DOHH2 (cell line): ENCODE measurements around the gene ARRB1.

Experiments used
- H3F3A ChIP-seq: fragments of 200-600 bp; sonication (generic), shearing (Covaris generic); 2 replicates; pipeline ENCODE4 v1.6.0; 2016; ENCODE audit warnings: antibody characterized with exemption, mild to moderate bottlenecking; ENCODE audit not compliant: control insufficient read depth, insufficient read depth
- H3K27ac ChIP-seq: fragments of 200-600 bp; sonication (generic); 2 replicates; pipeline ENCODE4 v1.5.1; 2014; ENCODE audit warnings: low read depth, mild to moderate bottlenecking, low read length, moderate library complexity
- H3K27me3 ChIP-seq: fragments of 200-600 bp; sonication (generic); 2 replicates; pipeline ENCODE4 v1.6.1; 2014; ENCODE audit warnings: mild to moderate bottlenecking, low read length, mixed read lengths; ENCODE audit not compliant: control insufficient read depth
- H3K36me3 ChIP-seq: fragments of 200-600 bp; sonication (generic); 2 replicates; pipeline ENCODE4 v1.6.1; 2014; ENCODE audit warnings: mild to moderate bottlenecking, low read length, moderate library complexity, mixed read lengths; ENCODE audit not compliant: control insufficient read depth
- H3K4me1 ChIP-seq: fragments of 200-600 bp; sonication (generic); 2 replicates; pipeline ENCODE4 v1.6.1; 2014; ENCODE audit warnings: mild to moderate bottlenecking, low read length, mixed read lengths; ENCODE audit not compliant: control insufficient read depth
- H3K4me2 ChIP-seq: fragments of 200-600 bp; sonication (generic); 2 replicates; pipeline ENCODE4 v1.6.0; 2014; ENCODE audit warnings: mild to moderate bottlenecking, low read length, moderate library complexity
- H3K4me3 ChIP-seq: fragments of 200-600 bp; sonication (generic); 2 replicates; pipeline ENCODE4 v1.5.1; 2014; ENCODE audit warnings: mild to moderate bottlenecking, low read length, mixed read lengths
- H3K79me2 ChIP-seq: fragments of 200-600 bp; sonication (generic); 2 replicates; pipeline ENCODE4 v1.6.1; 2014; ENCODE audit warnings: mild to moderate bottlenecking, low read length, mixed read lengths; ENCODE audit not compliant: control insufficient read depth
- H3K9me2 ChIP-seq: fragments of 200-600 bp; sonication (generic); replicated peaks from 2 replicates; pipeline ENCODE4 v1.6.1; 2014; ENCODE audit warnings: mild to moderate bottlenecking, low read length, mixed read lengths; ENCODE audit not compliant: control insufficient read depth
- H3K9me3 ChIP-seq: fragments of 200-600 bp; sonication (generic); 2 replicates; pipeline ENCODE4 v1.6.1; 2014; ENCODE audit warnings: antibody characterized with exemption, low read length, mixed read lengths; ENCODE audit not compliant: control insufficient read depth, insufficient read depth
- H4K20me1 ChIP-seq: fragments of 200-600 bp; sonication (generic); 2 replicates; pipeline ENCODE4 v1.6.0; 2014; ENCODE audit warnings: low read depth, mild to moderate bottlenecking, antibody characterized with exemption, low read length, moderate library complexity; ENCODE audit not compliant: control insufficient read depth, insufficient read depth
- EZH2phosphoT487 ChIP-seq: fragments of 200-600 bp; sonication (generic); IDR thresholded peaks from 2 replicates; pipeline ENCODE4 v1.6.1; 2017; ENCODE audit warnings: borderline replicate concordance, mild to moderate bottlenecking, antibody characterized with exemption, low read length, moderate library complexity, mixed read lengths
- TF ChIP-seq, protein P1 (sequence below): fragments of 200-600 bp; sonication (generic); IDR thresholded peaks from one replicate; pipeline ENCODE4 v1.5.1; 2014; ENCODE audit warnings: antibody characterized with exemption, mild to moderate bottlenecking, low read depth, low read length; ENCODE audit not compliant: poor library complexity, severe bottlenecking

Gene ARRB1

DNA sequence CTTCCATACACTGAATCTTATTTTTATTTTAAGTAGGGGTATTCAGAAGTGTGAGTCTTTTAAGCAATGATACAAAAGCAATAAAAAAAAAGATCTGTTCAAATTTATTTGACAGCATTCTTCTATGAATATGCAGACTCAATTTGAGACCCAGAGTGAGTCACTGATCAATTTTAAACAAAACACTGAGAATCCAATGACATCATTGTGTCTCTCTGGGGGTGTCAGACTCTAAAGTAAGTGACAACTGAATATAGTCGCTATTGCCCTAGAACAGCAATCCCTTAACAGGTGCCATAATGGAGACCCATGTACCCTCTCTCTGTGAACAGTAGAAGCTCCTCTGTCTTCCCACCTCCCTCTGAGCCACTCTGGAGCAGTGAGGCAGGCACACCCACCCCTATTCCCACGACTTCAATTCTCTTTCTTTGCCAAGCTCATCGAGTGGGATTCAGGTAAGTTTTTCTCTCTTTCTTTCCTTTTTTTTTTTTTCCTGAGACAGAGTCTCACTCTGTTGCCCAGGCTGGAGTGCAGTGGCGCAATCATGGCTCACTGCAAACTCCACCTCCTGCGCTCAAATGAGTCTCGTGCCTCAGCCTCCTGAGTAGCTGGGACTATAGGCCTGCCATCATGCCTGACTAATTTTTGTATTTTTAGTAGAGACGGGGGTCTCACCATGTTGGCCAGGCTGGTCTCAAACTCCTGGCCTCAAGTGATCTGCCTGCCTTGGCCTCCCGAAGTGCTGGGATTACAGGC, 42.8 kb upstream of the ARRB1 start:
- no peaks in the 10 kb centered on the region for H3K36me3 ChIP-seq
- H3K9me2 ChIP-seq: no peaks in the 10 kb centered on the region
- peaks cover 15% of the 10 kb centered on the region for H3K27me3 ChIP-seq
- H3K4me3 ChIP-seq: no peak overlapping the region
- no peaks in the 10 kb centered on the region for H3F3A ChIP-seq
- H3K79me2 ChIP-seq: peaks cover 3% of the 10 kb centered on the region
- H3K27ac ChIP-seq: no peak overlapping the region
- no peaks in the 10 kb centered on the region for H4K20me1 ChIP-seq
- no peaks in the 10 kb centered on the region for H3K9me3 ChIP-seq
- TF ChIP-seq, protein P1, sequence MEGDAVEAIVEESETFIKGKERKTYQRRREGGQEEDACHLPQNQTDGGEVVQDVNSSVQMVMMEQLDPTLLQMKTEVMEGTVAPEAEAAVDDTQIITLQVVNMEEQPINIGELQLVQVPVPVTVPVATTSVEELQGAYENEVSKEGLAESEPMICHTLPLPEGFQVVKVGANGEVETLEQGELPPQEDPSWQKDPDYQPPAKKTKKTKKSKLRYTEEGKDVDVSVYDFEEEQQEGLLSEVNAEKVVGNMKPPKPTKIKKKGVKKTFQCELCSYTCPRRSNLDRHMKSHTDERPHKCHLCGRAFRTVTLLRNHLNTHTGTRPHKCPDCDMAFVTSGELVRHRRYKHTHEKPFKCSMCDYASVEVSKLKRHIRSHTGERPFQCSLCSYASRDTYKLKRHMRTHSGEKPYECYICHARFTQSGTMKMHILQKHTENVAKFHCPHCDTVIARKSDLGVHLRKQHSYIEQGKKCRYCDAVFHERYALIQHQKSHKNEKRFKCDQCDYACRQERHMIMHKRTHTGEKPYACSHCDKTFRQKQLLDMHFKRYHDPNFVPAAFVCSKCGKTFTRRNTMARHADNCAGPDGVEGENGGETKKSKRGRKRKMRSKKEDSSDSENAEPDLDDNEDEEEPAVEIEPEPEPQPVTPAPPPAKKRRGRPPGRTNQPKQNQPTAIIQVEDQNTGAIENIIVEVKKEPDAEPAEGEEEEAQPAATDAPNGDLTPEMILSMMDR: no peak
- TF ChIP-seq EZH2phosphoT487: no peak
- H3K4me2 ChIP-seq: no peak overlapping the region
- H3K4me1 ChIP-seq: peaks cover 8% of the 10 kb centered on the region

DNA sequence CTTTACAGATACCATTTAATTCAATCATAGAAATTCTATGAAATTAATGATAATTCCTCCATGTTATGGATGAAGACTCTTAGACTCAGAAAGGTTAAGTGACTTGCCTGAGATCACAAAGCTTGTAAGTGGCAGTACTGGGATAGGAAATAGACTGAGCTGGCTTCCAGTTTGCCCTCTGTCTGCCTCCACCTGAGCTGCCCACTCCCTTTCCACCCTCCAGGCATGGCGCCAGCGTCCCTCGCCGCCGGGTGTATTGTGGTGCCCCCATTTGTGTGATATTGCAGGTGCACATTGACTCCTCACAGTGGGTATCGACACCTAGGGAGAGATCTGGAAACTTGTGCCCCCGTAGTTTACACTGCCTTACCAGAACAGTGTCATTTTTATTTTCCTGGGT, 38.5 kb upstream of the ARRB1 start:
- no peaks in the 10 kb centered on the region for H3K9me3 ChIP-seq
- H3K27ac ChIP-seq: no peak overlapping the region
- H3K79me2 ChIP-seq: no peaks in the 10 kb centered on the region
- H3K9me2 ChIP-seq: no peaks in the 10 kb centered on the region
- H3F3A ChIP-seq: no peaks in the 10 kb centered on the region
- H3K4me1 ChIP-seq: no peaks in the 10 kb centered on the region
- H4K20me1 ChIP-seq: no peaks in the 10 kb centered on the region
- no peaks in the 10 kb centered on the region for H3K36me3 ChIP-seq
- TF ChIP-seq, protein P1: no peak
- no peak for TF ChIP-seq EZH2phosphoT487
- H3K4me2 ChIP-seq: no peak overlapping the region
- H3K27me3 ChIP-seq: peaks cover 10% of the 10 kb centered on the region
- H3K4me3 ChIP-seq: no peak overlapping the region

DNA sequence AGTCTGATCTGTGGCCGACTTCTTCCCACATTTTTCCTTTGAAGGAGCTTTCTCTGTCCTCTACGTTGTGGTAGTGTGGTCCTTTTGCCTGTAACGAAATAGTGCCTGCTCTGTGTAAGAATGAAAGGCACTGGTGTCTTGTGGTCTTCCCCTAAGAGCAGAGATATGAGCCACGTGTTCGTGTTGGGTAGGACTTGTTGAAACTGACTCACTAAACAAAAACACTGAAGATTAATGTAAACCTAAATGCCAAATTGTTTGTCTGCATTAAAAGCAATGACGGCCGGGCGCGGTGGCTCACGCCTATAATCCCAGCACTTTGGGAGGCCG, 37.8 kb upstream of the ARRB1 start:
- Histone ChIP-seq H3K27me3 (peaks cover 8% of the 10 kb centered on the region), H3F3A (no peaks in the 10 kb centered on the region), H3K4me2 (no peak overlapping the region), H3K79me2 (no peaks in the 10 kb centered on the region), H3K9me3 (no peaks in the 10 kb centered on the region), H3K4me3 (no peak overlapping the region), H3K36me3 (no peaks in the 10 kb centered on the region), H4K20me1 (0 out of 2 replicates have a peak, but pooled peaks cover 3% of the 10 kb centered on the region), H3K9me2 (no peaks in the 10 kb centered on the region), H3K27ac (no peak overlapping the region), H3K4me1 (no peaks in the 10 kb centered on the region)
- no peak for TF ChIP-seq EZH2phosphoT487
- TF ChIP-seq, protein P1: no peak
